ACC112 (cell line): ENCODE measurements around the gene GLIS1.

Experiments used
- H2AFZ ChIP-seq: fragments of 200-600 bp; sonication (generic); one replicate; pipeline ENCODE4 v1.6.0; 2017; ENCODE audit warnings: antibody characterized with exemption, low read length; ENCODE audit not compliant: unreplicated experiment
- H3K27ac ChIP-seq: fragments of 200-600 bp; sonication (generic); 2 replicates; pipeline ENCODE4 v1.5.1; 2014; ENCODE audit warnings: low read depth, mild to moderate bottlenecking, antibody characterized with exemption, low read length, moderate library complexity
- H3K27me3 ChIP-seq: fragments of 200-600 bp; sonication (generic); 2 replicates; pipeline ENCODE4 v1.6.1; 2014; ENCODE audit warnings: mild to moderate bottlenecking, antibody characterized with exemption, low read length, moderate library complexity, mixed read lengths; ENCODE audit not compliant: insufficient read depth
- H3K36me3 ChIP-seq: fragments of 200-600 bp; sonication (generic); 2 replicates; pipeline ENCODE4 v1.6.1; 2016; ENCODE audit warnings: mild to moderate bottlenecking, antibody characterized with exemption, low read length, moderate library complexity, mixed read lengths; ENCODE audit not compliant: insufficient read depth
- H3K4me1 ChIP-seq: fragments of 200-600 bp; sonication (generic); one replicate; pipeline ENCODE4 v1.6.1; 2016; ENCODE audit warnings: low read length, mixed read lengths; ENCODE audit not compliant: insufficient read depth, unreplicated experiment, control insufficient read depth
- H3K4me3 ChIP-seq: fragments of 200-600 bp; sonication (generic); 2 replicates; pipeline ENCODE4 v1.5.1; 2014; ENCODE audit warnings: mild to moderate bottlenecking, low read depth, low read length
- H3K79me2 ChIP-seq: fragments of 200-600 bp; sonication (generic); one replicate; pipeline ENCODE4 v1.6.0; 2016; ENCODE audit warnings: low read length; ENCODE audit not compliant: control insufficient read depth, unreplicated experiment, insufficient read depth

The GLIS1 gene

DNA sequence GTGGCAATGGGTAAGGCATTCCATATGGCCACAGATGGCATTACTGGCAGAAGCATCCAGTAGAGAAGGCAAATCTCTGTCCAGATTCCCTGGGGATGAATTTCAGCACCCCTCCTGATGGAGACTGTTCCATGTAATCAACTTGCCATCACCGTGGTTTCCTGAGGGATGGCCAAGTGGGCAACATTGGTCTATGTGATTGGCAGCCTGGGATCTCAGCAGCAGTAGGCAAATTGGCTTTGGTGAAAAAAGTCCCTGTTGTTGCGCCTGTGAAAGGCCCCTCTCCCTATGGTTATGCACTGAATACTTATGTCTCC is 260.5 kb downstream of the GLIS1 start:
- Histone ChIP-seq H3K27ac (no peak overlapping the region), H3K79me2 (no peaks in the 10 kb centered on the region), H3K27me3 (peaks cover 32% of the 10 kb centered on the region), H2AFZ (no peak overlapping the region), H3K4me3 (no peak overlapping the region), H3K4me1 (no peaks in the 10 kb centered on the region), H3K36me3 (no peaks in the 10 kb centered on the region)

DNA sequence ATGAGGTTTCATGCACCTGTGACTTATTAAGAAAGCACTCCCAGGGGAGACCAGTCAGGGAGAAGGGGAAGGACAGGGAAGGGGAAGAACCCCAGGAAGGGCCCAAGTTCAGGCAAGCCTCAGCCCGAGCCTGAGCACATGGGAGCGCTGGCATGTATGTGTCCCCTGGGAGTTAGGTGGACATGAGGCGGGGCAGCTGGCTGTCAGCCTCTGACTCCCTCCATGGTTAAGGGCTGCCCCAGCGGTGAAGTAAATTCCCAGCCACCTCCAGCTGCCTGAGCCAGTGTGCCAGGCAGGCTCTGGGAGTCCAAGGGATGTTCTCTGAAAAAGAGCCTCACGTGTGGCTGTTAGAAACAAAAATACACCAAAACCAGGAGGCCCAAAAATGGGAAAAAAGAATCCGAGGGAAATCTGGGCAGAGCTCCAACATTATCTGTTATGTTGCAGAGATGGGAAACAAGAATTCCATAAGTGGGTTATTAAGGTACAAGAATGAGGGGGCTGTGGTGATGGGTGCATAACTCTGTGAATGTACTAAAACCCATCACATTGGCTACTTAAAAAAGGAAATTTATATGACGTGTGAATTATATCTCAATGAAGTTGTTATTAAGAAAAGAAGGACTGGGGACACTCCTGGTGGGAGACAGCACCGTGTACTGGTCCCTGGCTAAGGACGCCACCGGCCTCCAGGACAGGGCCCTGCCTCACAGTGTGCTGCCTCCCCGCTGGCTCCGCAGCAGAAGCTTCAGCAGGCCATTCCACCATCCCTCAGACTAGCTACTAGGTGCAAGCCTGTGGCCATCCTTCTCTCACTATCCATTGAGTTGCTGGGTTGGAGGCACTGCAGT is 261.1 kb downstream of the GLIS1 start:
- Histone ChIP-seq H3K79me2 (no peaks in the 10 kb centered on the region), H2AFZ (no peak overlapping the region), H3K27me3 (peaks cover 32% of the 10 kb centered on the region), H3K4me1 (no peaks in the 10 kb centered on the region), H3K27ac (no peak overlapping the region), H3K36me3 (no peaks in the 10 kb centered on the region), H3K4me3 (no peak overlapping the region)

DNA sequence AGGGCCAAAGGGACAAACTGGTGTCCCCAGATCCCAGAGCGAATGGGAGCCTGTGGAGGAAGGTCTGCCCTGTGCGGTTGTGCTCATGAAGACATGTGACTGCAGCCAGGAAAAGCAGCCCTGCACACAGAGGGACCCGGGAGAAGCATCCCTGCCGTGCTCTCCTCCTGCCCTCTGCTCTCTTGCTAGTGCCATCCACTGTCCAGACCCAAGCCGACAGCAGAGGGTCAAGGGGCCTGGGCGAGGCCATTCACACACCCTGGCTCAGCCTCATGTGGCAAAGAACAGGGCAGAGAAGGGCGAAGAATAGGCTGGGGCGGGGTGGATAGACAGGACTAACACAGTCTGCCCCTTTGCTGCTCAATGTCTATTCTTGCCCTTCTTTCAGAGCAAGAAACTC is 262.4 kb downstream of the GLIS1 start:
- H3K4me3 ChIP-seq, result no peak overlapping the region
- H3K27ac ChIP-seq, result no peak overlapping the region
- H3K27me3 ChIP-seq, result peaks cover 32% of the 10 kb centered on the region

GRCh38 chr1:53475664-53476063 is 263.3 kb downstream of the GLIS1 start:
- Histone ChIP-seq H3K27ac (no peak overlapping the region), H2AFZ (no peak overlapping the region), H3K27me3 (peaks cover 31% of the 10 kb centered on the region), H3K79me2 (no peaks in the 10 kb centered on the region), H3K4me1 (peaks cover 3% of the 10 kb centered on the region), H3K4me3 (no peak overlapping the region), H3K36me3 (no peaks in the 10 kb centered on the region)

More for the DNA sequence above, 262.4 kb downstream of the GLIS1 start:
- Histone ChIP-seq H3K79me2 (no peaks in the 10 kb centered on the region), H3K36me3 (no peaks in the 10 kb centered on the region), H3K4me1 (no peaks in the 10 kb centered on the region), H2AFZ (no peak overlapping the region)

- H2AFZ ChIP-seq, result no peak overlapping the region
- H3K79me2 ChIP-seq, result no peaks in the 10 kb centered on the region
- peaks cover 7% of the 10 kb centered on the region for H3K4me1 ChIP-seq
- H3K27me3 ChIP-seq, result peaks cover 19% of the 10 kb centered on the region
- H3K27ac ChIP-seq, result no peak overlapping the region
- no peaks in the 10 kb centered on the region for H3K36me3 ChIP-seq
- no peak overlapping the region for H3K4me3 ChIP-seq
These were observed 265.5 kb downstream of the GLIS1 start for GRCh38 chr1:53473463-53473862.

- Histone ChIP-seq H3K4me1 (peaks cover 7% of the 10 kb centered on the region), H3K79me2 (no peaks in the 10 kb centered on the region), H3K4me3 (no peak overlapping the region), H3K27me3 (peaks cover 4% of the 10 kb centered on the region), H3K36me3 (no peaks in the 10 kb centered on the region), H2AFZ (no peak overlapping the region), H3K27ac (no peak overlapping the region)
These were observed 268.0 kb downstream of the GLIS1 start for GRCh38 chr1:53471000-53471399.

DNA sequence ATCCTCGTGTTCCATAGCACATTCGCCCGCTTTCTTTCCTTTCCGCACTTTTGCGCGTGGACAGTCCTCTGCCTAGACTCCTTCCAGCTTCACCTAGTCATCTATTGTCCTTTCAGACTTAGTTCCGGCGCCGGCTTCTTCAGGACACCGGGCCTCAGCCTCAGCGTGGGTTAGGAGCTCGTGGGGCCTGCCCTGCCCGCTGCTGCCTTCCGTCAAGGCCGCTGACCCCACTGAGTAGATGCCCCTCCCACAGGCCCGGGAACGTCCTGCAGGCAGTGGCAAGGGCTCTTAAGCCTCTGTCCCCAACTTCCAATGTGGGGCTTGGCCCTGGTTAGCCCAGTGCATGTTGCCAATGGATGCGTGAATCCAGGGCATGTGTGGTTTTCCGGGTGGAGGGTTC is 268.4 kb downstream of the GLIS1 start:
- Histone ChIP-seq H2AFZ (no peak overlapping the region), H3K27ac (no peak overlapping the region), H3K36me3 (no peaks in the 10 kb centered on the region), H3K79me2 (no peaks in the 10 kb centered on the region), H3K4me1 (peaks cover 7% of the 10 kb centered on the region), H3K4me3 (peak overlapping the region; percentile 45; the same call in 1 of the 2 replicates), H3K27me3 (no peaks in the 10 kb centered on the region)

DNA sequence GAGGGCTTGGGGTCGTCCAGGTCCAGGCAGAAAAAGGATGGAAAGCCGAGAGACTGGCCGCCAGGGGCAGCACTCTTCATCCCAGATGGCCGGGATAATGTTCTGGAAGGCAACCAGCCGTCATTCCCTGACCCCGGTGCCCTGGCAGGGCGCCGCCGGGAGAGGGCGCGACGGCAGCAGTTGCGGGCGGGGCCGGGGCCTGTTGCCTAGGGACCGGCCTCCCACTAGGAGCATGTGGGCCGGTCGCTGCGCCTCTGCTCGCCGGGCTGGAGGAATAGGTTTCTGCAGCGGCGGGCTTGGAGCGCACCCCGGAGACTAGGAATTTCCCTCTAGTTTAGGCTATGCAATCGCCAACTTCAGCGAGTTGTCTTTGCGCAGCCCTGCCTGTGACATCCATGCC is 268.8 kb downstream of the GLIS1 start:
- Histone ChIP-seq H2AFZ (no peak overlapping the region), H3K4me3 (peak overlapping the region; percentile 45; the same call in 1 of the 2 replicates), H3K27me3 (no peaks in the 10 kb centered on the region), H3K4me1 (peaks cover 7% of the 10 kb centered on the region), H3K36me3 (no peaks in the 10 kb centered on the region), H3K79me2 (no peaks in the 10 kb centered on the region), H3K27ac (no peak overlapping the region)

DNA sequence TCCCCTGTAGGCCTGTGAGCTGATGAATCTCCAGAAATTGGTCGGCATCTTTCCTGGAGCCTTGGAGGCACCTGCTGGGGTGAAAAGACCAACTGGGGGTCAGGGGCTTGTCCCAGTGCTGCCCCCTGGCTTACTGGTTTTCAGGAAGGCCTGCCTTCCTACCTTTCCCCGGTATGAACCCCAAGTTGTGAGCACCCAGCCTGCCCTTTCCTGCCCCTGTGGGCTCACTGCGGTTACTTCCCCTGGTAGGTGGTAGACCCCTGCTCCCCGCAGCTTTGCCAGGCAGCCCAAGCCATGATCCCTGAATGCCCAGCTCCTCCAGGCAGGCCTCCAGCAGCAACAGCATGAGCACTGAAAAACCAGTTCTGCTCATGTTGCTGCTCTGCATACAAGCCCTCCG is 269.6 kb downstream of the GLIS1 start:
- Histone ChIP-seq H3K79me2 (no peaks in the 10 kb centered on the region), H2AFZ (no peak overlapping the region)

DNA sequence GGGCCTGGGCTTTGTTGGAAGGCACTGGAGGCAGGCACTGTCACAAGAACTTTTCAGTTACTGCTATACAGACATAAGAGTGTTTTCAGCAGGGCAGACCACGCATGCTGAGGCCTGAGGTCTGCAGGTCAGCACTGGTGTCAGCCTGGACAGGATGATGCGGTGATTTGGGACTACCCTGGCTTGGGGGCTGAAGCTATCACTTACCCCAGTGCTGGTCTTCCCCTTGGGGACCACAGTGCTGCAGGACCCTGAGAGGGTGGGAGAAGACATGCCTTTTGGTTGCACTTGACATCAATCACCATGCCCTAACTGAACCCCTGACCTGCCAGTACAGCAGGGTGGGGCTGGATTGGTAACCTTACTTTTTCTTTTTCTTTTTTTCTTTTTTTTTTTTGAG is 270.6 kb downstream of the GLIS1 start:
- no peak overlapping the region for H3K27ac ChIP-seq
- H3K4me3 ChIP-seq, result no peak overlapping the region
- no peak overlapping the region for H2AFZ ChIP-seq
- H3K79me2 ChIP-seq, result no peaks in the 10 kb centered on the region
- no peaks in the 10 kb centered on the region for H3K36me3 ChIP-seq
- no peaks in the 10 kb centered on the region for H3K27me3 ChIP-seq
- peaks cover 7% of the 10 kb centered on the region for H3K4me1 ChIP-seq

More for the DNA sequence above, 269.6 kb downstream of the GLIS1 start:
- Histone ChIP-seq H3K36me3 (no peaks in the 10 kb centered on the region), H3K4me1 (peaks cover 7% of the 10 kb centered on the region), H3K4me3 (no peak overlapping the region), H3K27me3 (no peaks in the 10 kb centered on the region), H3K27ac (no peak overlapping the region)

DNA sequence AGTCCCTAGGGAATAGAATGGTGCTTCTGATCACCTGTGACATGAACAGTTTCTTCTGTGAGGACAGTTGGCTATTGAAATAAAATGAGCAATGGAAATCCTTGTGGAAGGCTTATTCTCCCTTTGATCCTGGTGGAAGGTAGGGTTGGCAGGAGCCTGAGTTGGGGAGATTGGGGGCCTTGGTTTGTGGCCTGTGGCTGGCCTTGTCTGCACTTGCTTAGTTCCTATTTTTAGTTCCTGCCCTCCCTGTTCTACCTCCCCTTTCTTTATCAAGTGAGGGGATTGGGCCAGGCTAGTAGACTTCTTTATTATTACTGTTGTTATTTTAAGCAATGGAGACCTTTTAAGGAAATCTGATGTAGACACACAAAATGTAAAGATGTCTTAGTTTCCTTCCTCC is 271.6 kb downstream of the GLIS1 start:
- Histone ChIP-seq H3K4me3 (no peak overlapping the region), H3K4me1 (peaks cover 7% of the 10 kb centered on the region), H3K27me3 (no peaks in the 10 kb centered on the region), H3K27ac (no peak overlapping the region), H2AFZ (no peak overlapping the region), H3K79me2 (no peaks in the 10 kb centered on the region), H3K36me3 (no peaks in the 10 kb centered on the region)
